DND-41 (cell line): ENCODE data around the gene DNAH17.

ENCODE experiments used
- ATAC-seq: fragments of 200-7000 bp; cut with Tn5 transposase; 3 replicates; pipeline ENCODE4 v1.9.1; 2021; ENCODE audit warnings: low read depth; ENCODE audit not compliant: insufficient read depth
- DNase-seq: peaks from one replicate; pipeline ENCODE4 v3.0.0-alpha.2; 2020
- H2AFZ ChIP-seq: 2 replicates; pipeline ENCODE4 v1.6.0; 2012; ENCODE audit warnings: low read depth, low read length
- H3K27ac ChIP-seq: 2 replicates; pipeline ENCODE4 v1.5.1; 2012; ENCODE audit warnings: low read length, inconsistent platforms
- H3K27me3 ChIP-seq: fragments of 200-600 bp; sonication (generic); 2 replicates; pipeline ENCODE4 v1.6.0; 2012; ENCODE audit warnings: low read length, mild to moderate bottlenecking, inconsistent platforms; ENCODE audit not compliant: insufficient read depth, poor library complexity
- H3K36me3 ChIP-seq: 2 replicates; pipeline ENCODE4 v1.5.1; 2012; ENCODE audit warnings: low read length, inconsistent platforms; ENCODE audit not compliant: insufficient read depth
- H3K4me1 ChIP-seq: 2 replicates; pipeline ENCODE4 v1.5.1; 2012; ENCODE audit warnings: mild to moderate bottlenecking, low read length; ENCODE audit not compliant: insufficient read depth
- H3K4me2 ChIP-seq: 2 replicates; pipeline ENCODE4 v1.6.0; 2012; ENCODE audit warnings: mild to moderate bottlenecking, moderate library complexity, low read length, inconsistent platforms; ENCODE audit not compliant: insufficient read depth
- H3K4me3 ChIP-seq, 2 experiments: fragments of 200-600 bp in 1 of 2; shearing (Covaris generic) in 1 of 2; 2 replicates each; pipeline ENCODE4 v1.5.1; 2012 to 2016; ENCODE audit warnings: inconsistent platforms in 2 of 2, low read length in 2 of 2, mild to moderate bottlenecking in 2 of 2, low read depth in 1 of 2, moderate library complexity in 1 of 2
- H3K79me2 ChIP-seq: 2 replicates; pipeline ENCODE4 v1.6.0; 2012; ENCODE audit warnings: low read length, inconsistent platforms; ENCODE audit not compliant: insufficient read depth
- H3K9ac ChIP-seq: 2 replicates; pipeline ENCODE4 v1.6.0; 2012; ENCODE audit warnings: low read depth, mild to moderate bottlenecking, inconsistent platforms, low read length, moderate library complexity
- H3K9me3 ChIP-seq: 2 replicates; pipeline ENCODE4 v1.5.1; 2012; ENCODE audit warnings: low read length, moderate library complexity, mild to moderate bottlenecking, inconsistent platforms; ENCODE audit not compliant: insufficient read depth, severe bottlenecking
- H4K20me1 ChIP-seq: 2 replicates; pipeline ENCODE4 v1.6.0; 2012; ENCODE audit warnings: low read length; ENCODE audit not compliant: insufficient read depth
- CTCF ChIP-seq: IDR thresholded peaks from 2 replicates; pipeline ENCODE4 v1.5.1; 2012; ENCODE audit warnings: borderline replicate concordance, low read length, moderate library complexity, mild to moderate bottlenecking; ENCODE audit not compliant: poor library complexity, severe bottlenecking; ENCODE audit errors: extremely low read depth
- EZH2 ChIP-seq: IDR thresholded peaks from 3 replicates; pipeline ENCODE4 v1.6.1; 2012; ENCODE audit warnings: borderline replicate concordance, low read depth, mild to moderate bottlenecking, moderate library complexity, low read length, inconsistent platforms; ENCODE audit not compliant: severe bottlenecking

The DNAH17 gene

GRCh38 chr17:78390241-78391050 is 186.8 kb downstream of the DNAH17 start:
- peaks cover 40% of the 10 kb centered on the region for H3K36me3 ChIP-seq
- H3K4me2 ChIP-seq, result no peak overlapping the region
- TF ChIP-seq EZH2 (no peak), CTCF (peak; percentile 31)
- no peaks in the 10 kb centered on the region for H3K9me3 ChIP-seq
- ATAC-seq (no peak), DNase-seq (no peak)
- no peak overlapping the region for H3K9ac ChIP-seq
- H3K79me2 ChIP-seq, result peaks cover 92% of the 10 kb centered on the region
- H3K4me1 ChIP-seq, result peaks cover 6% of the 10 kb centered on the region; the same call in 1 of the 2 replicates
- peaks cover 80% of the 10 kb centered on the region for H4K20me1 ChIP-seq
- no peaks in the 10 kb centered on the region for H3K27me3 ChIP-seq
- H3K27ac ChIP-seq, result no peak overlapping the region; the same call in 1 of the 2 replicates
- no peak overlapping the region for H2AFZ ChIP-seq
- no peak overlapping the region for H3K4me3 ChIP-seq

- TF ChIP-seq CTCF (no peak), EZH2 (no peak)
- Histone ChIP-seq H3K4me1 (peaks cover 11% of the 10 kb centered on the region; the same call in 1 of the 2 replicates), H4K20me1 (peaks cover 82% of the 10 kb centered on the region), H3K9me3 (no peaks in the 10 kb centered on the region), H3K79me2 (peaks cover 96% of the 10 kb centered on the region), H3K4me3 (no peak overlapping the region), H3K27ac (no peak overlapping the region), H2AFZ (no peak overlapping the region), H3K27me3 (no peaks in the 10 kb centered on the region), H3K9ac (no peak overlapping the region), H3K4me2 (no peak overlapping the region), H3K36me3 (peaks cover 29% of the 10 kb centered on the region)
- DNase-seq, result no peak
- ATAC-seq, result no peak
Observed at GRCh38 chr17:78387977-78388941, 188.9 kb downstream of the DNAH17 start.

GRCh38 chr17:78384479-78385175 is 192.6 kb downstream of the DNAH17 start:
- TF ChIP-seq CTCF (no peak), EZH2 (no peak)
- H3K79me2 ChIP-seq, result peaks cover 97% of the 10 kb centered on the region
- H3K9me3 ChIP-seq, result no peaks in the 10 kb centered on the region
- no peak for ATAC-seq
- no peak overlapping the region for H3K27ac ChIP-seq
- H4K20me1 ChIP-seq, result peaks cover 68% of the 10 kb centered on the region
- no peak overlapping the region for H3K9ac ChIP-seq
- H3K36me3 ChIP-seq, result peaks cover 21% of the 10 kb centered on the region; the same call in 1 of the 2 replicates
- H3K27me3 ChIP-seq, result no peaks in the 10 kb centered on the region
- DNase-seq, result no peak
- no peak overlapping the region for H3K4me2 ChIP-seq
- peaks cover 38% of the 10 kb centered on the region for H3K4me1 ChIP-seq
- H3K4me3 ChIP-seq, result no peak overlapping the region
- H2AFZ ChIP-seq, result no peak overlapping the region
